HEK293 (cell line): Measurements from ENCODE around the gene TMEM256.

ENCODE experiments used
- BCL11A ChIP-seq: fragments of 450-650 bp; formaldehyde crosslinking; IDR thresholded peaks from 2 replicates; pipeline ENCODE4 v1.5.1; 2016; ENCODE audit warnings: low read depth, missing biosample characterization, missing genetic modification characterization
- CTCF ChIP-seq: fragments of 450-650 bp; formaldehyde crosslinking; IDR thresholded peaks from 2 replicates; pipeline ENCODE4 v1.5.1; 2016; ENCODE audit warnings: missing biosample characterization, missing genetic modification characterization
- GLIS2 ChIP-seq: fragments of 450-650 bp; formaldehyde crosslinking; IDR thresholded peaks from 2 replicates; pipeline ENCODE4 v1.5.1; 2016; ENCODE audit warnings: missing biosample characterization, missing genetic modification characterization
- HOXA7 ChIP-seq: sonication (generic); formaldehyde crosslinking; IDR thresholded peaks from 2 replicates; pipeline ENCODE4 v1.8.1; 2022; ENCODE audit warnings: missing genetic modification reagents, borderline replicate concordance
- KLF7 ChIP-seq: fragments of 450-650 bp; formaldehyde crosslinking; IDR thresholded peaks from 2 replicates; pipeline ENCODE4 v1.5.1; 2016; ENCODE audit warnings: missing biosample characterization, missing genetic modification characterization, borderline replicate concordance
- KLF9 ChIP-seq: fragments of 450-650 bp; formaldehyde crosslinking; IDR thresholded peaks from 2 replicates; pipeline ENCODE4 v1.5.1; 2016; ENCODE audit warnings: missing biosample characterization, missing genetic modification characterization, low read depth
- PATZ1 ChIP-seq: fragments of 450-650 bp; formaldehyde crosslinking; IDR thresholded peaks from 2 replicates; pipeline ENCODE4 v1.5.1; 2016; ENCODE audit warnings: missing biosample characterization, missing genetic modification characterization
- SP3 ChIP-seq: fragments of 450-650 bp; formaldehyde crosslinking; IDR thresholded peaks from 2 replicates; pipeline ENCODE4 v1.5.1; 2016; ENCODE audit warnings: missing biosample characterization, missing genetic modification characterization
- ZBTB26 ChIP-seq: fragments of 450-650 bp; formaldehyde crosslinking; optimal IDR thresholded peaks from 2 replicates; pipeline ENCODE3; 2016; ENCODE audit warnings: missing biosample characterization, mild to moderate bottlenecking, missing genetic modification characterization
- ZBTB48 ChIP-seq: fragments of 450-650 bp; formaldehyde crosslinking; IDR thresholded peaks from 2 replicates; pipeline ENCODE4 v1.5.1; 2016; ENCODE audit warnings: missing biosample characterization, missing genetic modification characterization
- ZEB2 ChIP-seq: fragments of 450-650 bp; formaldehyde crosslinking; IDR thresholded peaks from 2 replicates; pipeline ENCODE4 v1.5.1; 2016; ENCODE audit warnings: missing biosample characterization, missing genetic modification characterization
- ZFP3 ChIP-seq: fragments of 450-650 bp; formaldehyde crosslinking; IDR thresholded peaks from 2 replicates; pipeline ENCODE4 v1.5.1; 2016; ENCODE audit warnings: low read depth, missing biosample characterization, missing genetic modification characterization
- ZFP37 ChIP-seq: fragments of 450-650 bp; formaldehyde crosslinking; IDR thresholded peaks from 2 replicates; pipeline ENCODE4 v1.5.1; 2016; ENCODE audit warnings: missing biosample characterization, missing genetic modification characterization
- ZNF175 ChIP-seq: fragments of 450-650 bp; formaldehyde crosslinking; IDR thresholded peaks from 2 replicates; pipeline ENCODE4 v1.5.1; 2016; ENCODE audit warnings: missing biosample characterization, missing genetic modification characterization
- ZNF2 ChIP-seq: fragments of 450-650 bp; formaldehyde crosslinking; IDR thresholded peaks from 2 replicates; pipeline ENCODE4 v1.5.1; 2016; ENCODE audit warnings: missing biosample characterization, missing genetic modification characterization
- ZNF214 ChIP-seq: fragments of 450-650 bp; formaldehyde crosslinking; IDR thresholded peaks from 2 replicates; pipeline ENCODE4 v1.5.1; 2017; ENCODE audit warnings: missing biosample characterization, mild to moderate bottlenecking, missing genetic modification characterization, borderline replicate concordance
- ZNF280C ChIP-seq: fragments of 450-650 bp; formaldehyde crosslinking; IDR thresholded peaks from 2 replicates; pipeline ENCODE4 v1.5.1; 2016; ENCODE audit warnings: missing biosample characterization, missing genetic modification characterization
- ZNF335 ChIP-seq: fragments of 450-650 bp; formaldehyde crosslinking; conservative IDR thresholded peaks from 2 replicates; pipeline ENCODE4 v1.5.1; 2016; ENCODE audit warnings: missing biosample characterization, missing genetic modification characterization
- ZNF341 ChIP-seq: fragments of 450-650 bp; formaldehyde crosslinking; IDR thresholded peaks from 2 replicates; pipeline ENCODE4; 2016; ENCODE audit warnings: low read depth, missing biosample characterization, missing genetic modification characterization
- ZNF366 ChIP-seq: fragments of 450-650 bp; formaldehyde crosslinking; conservative IDR thresholded peaks from 2 replicates; pipeline ENCODE4 v1.5.1; 2016; ENCODE audit warnings: missing biosample characterization, missing genetic modification characterization
- ZNF530 ChIP-seq: fragments of 450-650 bp; formaldehyde crosslinking; IDR thresholded peaks from 2 replicates; pipeline ENCODE4 v1.5.1; 2016; ENCODE audit warnings: low read depth, missing biosample characterization, missing genetic modification characterization
- ZNF561 ChIP-seq: fragments of 450-650 bp; IDR thresholded peaks from 2 replicates; pipeline ENCODE4 v1.5.1; 2018; ENCODE audit warnings: missing biosample characterization, missing genetic modification characterization, borderline replicate concordance
- ZNF580 ChIP-seq: fragments of 450-650 bp; formaldehyde crosslinking; IDR thresholded peaks from 2 replicates; pipeline ENCODE4 v1.5.1; 2016; ENCODE audit warnings: missing biosample characterization, missing genetic modification characterization
- ZNF585B ChIP-seq: fragments of 450-650 bp; formaldehyde crosslinking; IDR thresholded peaks from 2 replicates; pipeline ENCODE4 v1.5.1; 2016; ENCODE audit warnings: missing biosample characterization, missing genetic modification characterization
- ZNF600 ChIP-seq: fragments of 450-650 bp; formaldehyde crosslinking; IDR thresholded peaks from 2 replicates; pipeline ENCODE4 v1.5.1; 2016; ENCODE audit warnings: missing biosample characterization, missing genetic modification characterization
- ZNF639 ChIP-seq: fragments of 450-650 bp; formaldehyde crosslinking; IDR thresholded peaks from 2 replicates; pipeline ENCODE4 v1.5.1; 2016; ENCODE audit warnings: missing biosample characterization, missing genetic modification characterization
- ZNF654 ChIP-seq: fragments of 450-650 bp; formaldehyde crosslinking; IDR thresholded peaks from 2 replicates; pipeline ENCODE4 v1.5.1; 2016; ENCODE audit warnings: low read depth, missing biosample characterization, missing genetic modification characterization
- ZNF792 ChIP-seq: fragments of 450-650 bp; formaldehyde crosslinking; IDR thresholded peaks from 2 replicates; pipeline ENCODE4 v1.5.1; 2016; ENCODE audit warnings: missing biosample characterization, missing genetic modification characterization
- ZSCAN18 ChIP-seq: fragments of 450-650 bp; formaldehyde crosslinking; IDR thresholded peaks from 2 replicates; pipeline ENCODE4 v1.5.1; 2016; ENCODE audit warnings: missing biosample characterization, missing genetic modification characterization
- ZXDB ChIP-seq: fragments of 450-650 bp; formaldehyde crosslinking; IDR thresholded peaks from 2 replicates; pipeline ENCODE4 v1.5.1; 2016; ENCODE audit warnings: missing biosample characterization, missing genetic modification characterization

Gene TMEM256

GRCh38 chr17:7356072-7356549, 47.8 kb downstream of the TMEM256 start (continued):
- TF ChIP-seq PATZ1 (tag by site-specific recombination) (peak; percentile 88), BCL11A (tag by site-specific recombination) (0 out of 2 replicates have a peak, but pooled peaks have one; percentile 18), ZNF175 (no peak), HOXA7 (CRISPR knock-in tag) (no peak), ZNF335 (peak; percentile 82), ZNF366 (tag by site-specific recombination) (0 out of 2 replicates have a peak, but pooled peaks have one; percentile 19), ZFP37 (tag by site-specific recombination) (0 out of 2 replicates have a peak, but pooled peaks have one; percentile 72), ZNF561 (tag by site-specific recombination) (peak; percentile 80; the same call in 1 of the 2 replicates), KLF7 (tag by site-specific recombination) (no peak; the same call in 1 of the 2 replicates), ZXDB (tag by site-specific recombination) (no peak; the same call in 1 of the 2 replicates), ZNF530 (tag by site-specific recombination) (no peak), ZNF654 (tag by site-specific recombination) (peak; percentile 85), SP3 (tag by site-specific recombination) (peak; percentile 75), ZFP3 (no peak), ZSCAN18 (tag by site-specific recombination) (no peak), ZNF600 (tag by site-specific recombination) (peak; percentile 64; the same call in 1 of the 2 replicates), ZNF580 (tag by site-specific recombination) (0 out of 2 replicates have a peak, but pooled peaks have one; percentile 21), ZNF585B (tag by site-specific recombination) (no peak), ZEB2 (tag by site-specific recombination) (peak; percentile 80), ZNF214 (tag by site-specific recombination) (no peak), CTCF (tag by site-specific recombination) (peak; percentile 93), ZNF639 (0 out of 2 replicates have a peak, but pooled peaks have one; percentile 41), ZBTB48 (tag by site-specific recombination) (peak; percentile 89), GLIS2 (peak; percentile 84), ZNF280C (tag by site-specific recombination) (no peak), ZNF2 (tag by site-specific recombination) (peak; percentile 91), ZBTB26 (tag by site-specific recombination) (peak; percentile 14), KLF9 (tag by site-specific recombination) (peak; percentile 92), ZNF341 (tag by site-specific recombination) (peak; percentile 44; the same call in 1 of the 2 replicates), ZNF792 (no peak)
